ENCODE measurements around the gene KCTD16.

Gene KCTD16

GRCh38 chr5:144333336-144333920 is 162.8 kb downstream of the KCTD16 start:
- DNase-seq (ENCODE audit: low read depth in 2 of 2), result no peak

- no peak for DNase-seq (ENCODE audit: low read depth in 2 of 2)
Observed at GRCh38 chr5:144335561-144335960, 164.9 kb downstream of the KCTD16 start.

- DNase-seq (ENCODE audit: low read depth in 2 of 2), result no peak
Observed at GRCh38 chr5:144336191-144336961, 165.7 kb downstream of the KCTD16 start.

GRCh38 chr5:144352330-144352729 is 181.7 kb downstream of the KCTD16 start:
- DNase-seq (ENCODE audit: low read depth in 2 of 2), result no peak

GRCh38 chr5:144352732-144353317 is 182.2 kb downstream of the KCTD16 start:
- no peak for DNase-seq (ENCODE audit: low read depth in 2 of 2)

- no peak for DNase-seq (ENCODE audit: low read depth in 2 of 2)
Observed at GRCh38 chr5:144356489-144356888, 185.8 kb downstream of the KCTD16 start.

GRCh38 chr5:144361406-144361805 is 190.7 kb downstream of the KCTD16 start:
- DNase-seq (ENCODE audit: low read depth in 2 of 2), result no peak

GRCh38 chr5:144365885-144366284 is 195.2 kb downstream of the KCTD16 start:
- no peak for DNase-seq (ENCODE audit: low read depth in 2 of 2)

GRCh38 chr5:144367991-144368390 is 197.3 kb downstream of the KCTD16 start:
- DNase-seq (ENCODE audit: low read depth in 2 of 2), result no peak

GRCh38 chr5:144368556-144368955 is 197.9 kb downstream of the KCTD16 start:
- DNase-seq (ENCODE audit: low read depth in 2 of 2), result no peak

GRCh38 chr5:144369006-144369405 is 198.3 kb downstream of the KCTD16 start:
- no peak for DNase-seq (ENCODE audit: low read depth in 2 of 2)

GRCh38 chr5:144370273-144370672 is 199.6 kb downstream of the KCTD16 start:
- no peak for DNase-seq (ENCODE audit: low read depth in 2 of 2)

GRCh38 chr5:144374637-144375036 is 204.0 kb downstream of the KCTD16 start:
- no peak for DNase-seq (ENCODE audit: low read depth in 2 of 2)

- DNase-seq (ENCODE audit: low read depth in 2 of 2), result no peak
Observed at GRCh38 chr5:144377207-144377606, 206.5 kb downstream of the KCTD16 start.

- no peak for DNase-seq (ENCODE audit: low read depth in 2 of 2)
Observed at GRCh38 chr5:144378681-144379080, 208.0 kb downstream of the KCTD16 start.

GRCh38 chr5:144385597-144385996 is 214.9 kb downstream of the KCTD16 start:
- no peak for DNase-seq (ENCODE audit: low read depth in 2 of 2)

GRCh38 chr5:144386315-144386714 is 215.6 kb downstream of the KCTD16 start:
- DNase-seq (ENCODE audit: low read depth in 2 of 2), result no peak

GRCh38 chr5:144390133-144390532 is 219.5 kb downstream of the KCTD16 start:
- DNase-seq (ENCODE audit: low read depth in 2 of 2), result no peak

GRCh38 chr5:144391044-144391443 is 220.4 kb downstream of the KCTD16 start:
- DNase-seq (ENCODE audit: low read depth in 2 of 2), result no peak

- no peak for DNase-seq (ENCODE audit: low read depth in 2 of 2)
Observed at GRCh38 chr5:144393641-144394435, 223.2 kb downstream of the KCTD16 start.

GRCh38 chr5:144395704-144396103 is 225.0 kb downstream of the KCTD16 start:
- no peak for DNase-seq (ENCODE audit: low read depth in 2 of 2)

GRCh38 chr5:144403058-144403457 is 232.4 kb downstream of the KCTD16 start:
- no peak for DNase-seq (ENCODE audit: low read depth in 2 of 2)

Data from stimulated activated CD8-positive, alpha-beta memory T cell treated with anti-CD3 and anti-CD28 coated beads, Interleukin-7, amount 100 ng/mL, for 4 hours (primary cell).